ENCODE measurements around the gene TIMD4. TPM values are rescaled to one million over a fixed set of nuclear protein-coding genes. Genes with fewer than 3 reads are reported as not detected.

Gene TIMD4
- total RNA-seq, 1 experiment from 2014 or later: not detected

DNA sequence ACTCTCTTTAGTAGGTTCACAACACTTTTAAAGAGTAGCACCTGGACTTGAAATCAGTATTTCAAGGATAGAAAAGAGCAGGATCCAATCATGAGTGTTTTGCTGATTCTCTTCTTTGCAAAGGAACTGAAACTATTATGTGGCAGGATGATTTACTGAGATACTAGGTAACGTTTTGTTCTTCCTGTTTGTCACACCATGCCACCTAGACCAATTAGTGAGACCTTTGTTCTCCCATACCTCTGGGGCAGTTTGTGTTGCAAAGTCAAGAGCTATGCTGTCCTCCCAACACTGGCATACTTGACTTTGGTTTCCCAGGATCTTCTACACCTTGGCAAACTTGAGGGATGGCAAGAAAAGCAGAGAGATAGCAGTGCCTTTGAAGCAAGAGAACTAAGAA is 69.5 kb downstream of the TIMD4 start:
- no peak overlapping the region for H3K27ac Mint-ChIP-seq (ENCODE audit: unreplicated experiment)
- TF ChIP-seq, protein P1, sequence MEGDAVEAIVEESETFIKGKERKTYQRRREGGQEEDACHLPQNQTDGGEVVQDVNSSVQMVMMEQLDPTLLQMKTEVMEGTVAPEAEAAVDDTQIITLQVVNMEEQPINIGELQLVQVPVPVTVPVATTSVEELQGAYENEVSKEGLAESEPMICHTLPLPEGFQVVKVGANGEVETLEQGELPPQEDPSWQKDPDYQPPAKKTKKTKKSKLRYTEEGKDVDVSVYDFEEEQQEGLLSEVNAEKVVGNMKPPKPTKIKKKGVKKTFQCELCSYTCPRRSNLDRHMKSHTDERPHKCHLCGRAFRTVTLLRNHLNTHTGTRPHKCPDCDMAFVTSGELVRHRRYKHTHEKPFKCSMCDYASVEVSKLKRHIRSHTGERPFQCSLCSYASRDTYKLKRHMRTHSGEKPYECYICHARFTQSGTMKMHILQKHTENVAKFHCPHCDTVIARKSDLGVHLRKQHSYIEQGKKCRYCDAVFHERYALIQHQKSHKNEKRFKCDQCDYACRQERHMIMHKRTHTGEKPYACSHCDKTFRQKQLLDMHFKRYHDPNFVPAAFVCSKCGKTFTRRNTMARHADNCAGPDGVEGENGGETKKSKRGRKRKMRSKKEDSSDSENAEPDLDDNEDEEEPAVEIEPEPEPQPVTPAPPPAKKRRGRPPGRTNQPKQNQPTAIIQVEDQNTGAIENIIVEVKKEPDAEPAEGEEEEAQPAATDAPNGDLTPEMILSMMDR (IDR thresholded peaks at IDR 0.05; ENCODE audit: unreplicated experiment): no peak

GRCh38 chr5:156892864-156893263 is 70.2 kb downstream of the TIMD4 start:
- BruUV-seq (replicated peaks): no TSS peak

More for the DNA sequence above, 69.5 kb downstream of the TIMD4 start:
- Mint-ChIP-seq H3K4me3 (ENCODE audit: low read depth, unreplicated experiment) (no peak overlapping the region), H3K27me3 (ENCODE audit: unreplicated experiment) (no peaks in the 10 kb centered on the region), H3K4me1 (ENCODE audit: low read depth, unreplicated experiment) (no peaks in the 10 kb centered on the region), H3K9me3 (ENCODE audit: low read depth, unreplicated experiment) (no peaks in the 10 kb centered on the region), H3K36me3 (ENCODE audit: insufficient read depth, unreplicated experiment) (no peaks in the 10 kb centered on the region)
- BruUV-seq (replicated peaks): no TSS peak
- intact Hi-C loops (cut with micrococcal nuclease; ENCODE audit: unreplicated experiment): no loop called here
- CTCF ChIA-PET: interaction anchor here (0.7 kb wide), 1 partner anchor 57 kb away, joined by 4 read pairs; no protein-coding TSS in a partner anchor
- no peak for DNase-seq

GRCh38 chr5:156892223-156892622 is 70.8 kb downstream of the TIMD4 start:
- TF ChIP-seq, protein P1 (IDR thresholded peaks at IDR 0.05; ENCODE audit: unreplicated experiment): no peak
- CTCF ChIA-PET: interaction anchor here (1.3 kb wide), 1 partner anchor 240 kb away, joined by 4 read pairs; no protein-coding TSS in a partner anchor
- H3K9me3 Mint-ChIP-seq (ENCODE audit: low read depth, unreplicated experiment): no peaks in the 10 kb centered on the region
- no TSS peak for BruUV-seq (replicated peaks)
- H3K36me3 Mint-ChIP-seq (ENCODE audit: insufficient read depth, unreplicated experiment): no peaks in the 10 kb centered on the region
- H3K4me3 Mint-ChIP-seq (ENCODE audit: low read depth, unreplicated experiment): no peak overlapping the region
- DNase-seq: no peak
- H3K27ac Mint-ChIP-seq (ENCODE audit: unreplicated experiment): no peak overlapping the region
- H3K27me3 Mint-ChIP-seq (ENCODE audit: unreplicated experiment): no peaks in the 10 kb centered on the region
- intact Hi-C loops (cut with micrococcal nuclease; ENCODE audit: unreplicated experiment): loop anchor here (1.0 kb wide), 2 partner anchors 135 to 240 kb away; no protein-coding TSS in a partner anchor
- H3K4me1 Mint-ChIP-seq (ENCODE audit: low read depth, unreplicated experiment): no peaks in the 10 kb centered on the region

More at GRCh38 chr5:156892864-156893263, 70.2 kb downstream of the TIMD4 start:
- Mint-ChIP-seq H3K4me3 (ENCODE audit: low read depth, unreplicated experiment) (no peak overlapping the region), H3K27me3 (ENCODE audit: unreplicated experiment) (no peaks in the 10 kb centered on the region), H3K4me1 (ENCODE audit: low read depth, unreplicated experiment) (no peaks in the 10 kb centered on the region), H3K27ac (ENCODE audit: unreplicated experiment) (no peak overlapping the region), H3K36me3 (ENCODE audit: insufficient read depth, unreplicated experiment) (no peaks in the 10 kb centered on the region), H3K9me3 (ENCODE audit: low read depth, unreplicated experiment) (no peaks in the 10 kb centered on the region)
- DNase-seq: no peak
- CTCF ChIA-PET: interaction anchor here (0.7 kb wide), 1 partner anchor 57 kb away, joined by 4 read pairs; no protein-coding TSS in a partner anchor
- intact Hi-C loops (cut with micrococcal nuclease; ENCODE audit: unreplicated experiment): loop anchor here (1.0 kb wide), 2 partner anchors 134 to 239 kb away; no protein-coding TSS in a partner anchor
- TF ChIP-seq, protein P1 (IDR thresholded peaks at IDR 0.05; ENCODE audit: unreplicated experiment): no peak

DNA sequence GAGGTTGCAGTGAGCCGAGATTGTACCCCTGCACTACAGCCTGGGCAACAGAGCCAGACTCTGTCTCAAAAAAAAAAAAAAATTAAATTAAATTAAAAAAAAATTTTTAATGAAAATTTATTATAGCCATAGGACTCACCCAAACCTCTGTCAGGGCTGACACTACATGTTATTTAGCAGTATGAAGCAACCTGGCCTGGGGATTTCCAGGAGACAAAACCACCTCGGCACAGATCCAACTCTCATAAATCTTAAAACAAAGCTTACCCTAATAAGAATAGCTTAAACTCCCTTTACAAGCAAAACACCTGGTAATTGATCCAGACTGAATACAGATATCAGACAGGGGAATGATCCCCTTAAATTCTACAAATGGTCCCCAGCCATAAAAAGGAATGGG is 74.5 kb downstream of the TIMD4 start:
- TF ChIP-seq, protein P1 (IDR thresholded peaks at IDR 0.05; ENCODE audit: unreplicated experiment): no peak
- no peak for DNase-seq
- peaks cover 7% of the 10 kb centered on the region for H3K27me3 Mint-ChIP-seq (ENCODE audit: unreplicated experiment)
- no TSS peak for BruUV-seq (replicated peaks)
- H3K36me3 Mint-ChIP-seq (ENCODE audit: insufficient read depth, unreplicated experiment): no peaks in the 10 kb centered on the region
- H3K27ac Mint-ChIP-seq (ENCODE audit: unreplicated experiment): no peak overlapping the region
- CTCF ChIA-PET: interaction anchor here (0.7 to 1.0 kb wide), 3 partner anchors 30 to 361 kb away, joined by 3 read pairs; no protein-coding TSS in a partner anchor
- H3K4me1 Mint-ChIP-seq (ENCODE audit: low read depth, unreplicated experiment): no peaks in the 10 kb centered on the region
- no peak overlapping the region for H3K4me3 Mint-ChIP-seq (ENCODE audit: low read depth, unreplicated experiment)
- intact Hi-C loops (cut with micrococcal nuclease; ENCODE audit: unreplicated experiment): no loop called here
- no peaks in the 10 kb centered on the region for H3K9me3 Mint-ChIP-seq (ENCODE audit: low read depth, unreplicated experiment)
